SU-DHL-6 (cell line): Measurements from ENCODE around the gene CCDC13.

Experiments used
- CTCF ChIP-seq: fragments of 200-600 bp; sonication (generic); IDR thresholded peaks from one replicate; pipeline ENCODE4 v1.5.1; 2017; ENCODE audit warnings: antibody characterized with exemption, mild to moderate bottlenecking, low read length, moderate library complexity; ENCODE audit not compliant: insufficient read depth, poor library complexity, severe bottlenecking
- EZH2phosphoT487 ChIP-seq: fragments of 200-600 bp; sonication (generic), shearing (Covaris generic); conservative IDR thresholded peaks from 2 replicates; pipeline ENCODE4 v1.6.1; 2018; ENCODE audit warnings: mild to moderate bottlenecking, antibody characterized with exemption, low read length, moderate library complexity, mixed read lengths

GRCh38 chr3:42764115-42764514 is 8.9 kb downstream of the CCDC13 start:
- TF ChIP-seq CTCF: no peak
- TF ChIP-seq EZH2phosphoT487: no peak
